Activated T-helper 17 cell treated with anti-CD3 and anti-CD28 coated beads, Interleukin-2, amount 50 U/mL, for 72 hours (primary cell): ENCODE results near the gene C3. TPM values are rescaled to one million over a fixed set of nuclear protein-coding genes. Genes with fewer than 3 reads are reported as not detected.
"Not testable (repeated sequence)": the region's sequence is repeated elsewhere in the genome, so short reads cannot be mapped to it uniquely, and the experiment has no call there.

Experiments used
- ATAC-seq: fragments of 150-1000 bp; cut with Tn5 transposase; replicated peaks from 2 replicates; pipeline ENCODE4 v1.10.0; 2021; ENCODE audit warnings: mild to moderate bottlenecking, moderate library complexity
- H3K27ac Mint-ChIP-seq: one replicate; pipeline ENCODE4 v1.8.0; 2022; ENCODE audit warnings: mixed read lengths
- H3K27me3 Mint-ChIP-seq: one replicate; pipeline ENCODE4 v1.8.0; 2022; ENCODE audit warnings: mixed read lengths
- H3K36me3 Mint-ChIP-seq: one replicate; pipeline ENCODE4 v1.8.0; 2022; ENCODE audit warnings: low read depth, mild to moderate bottlenecking, mixed read lengths
- H3K4me1 Mint-ChIP-seq: one replicate; pipeline ENCODE4 v1.8.0; 2022; ENCODE audit warnings: mixed read lengths
- H3K4me3 Mint-ChIP-seq: one replicate; pipeline ENCODE4 v1.8.0; 2022; ENCODE audit warnings: mild to moderate bottlenecking, mixed read lengths
- H3K9me3 Mint-ChIP-seq: one replicate; pipeline ENCODE4 v1.8.0; 2022; ENCODE audit warnings: mixed read lengths
- total RNA-seq, 2 donors: library from RNA; stranded (reverse); gene quantifications; one replicate each; pipeline ENCODE4 v1.2.3, GENCODE V29; 2022

Gene C3
- total RNA-seq, 2 donors from 2014 or later = 0.99 to 4.3 TPM

DNA sequence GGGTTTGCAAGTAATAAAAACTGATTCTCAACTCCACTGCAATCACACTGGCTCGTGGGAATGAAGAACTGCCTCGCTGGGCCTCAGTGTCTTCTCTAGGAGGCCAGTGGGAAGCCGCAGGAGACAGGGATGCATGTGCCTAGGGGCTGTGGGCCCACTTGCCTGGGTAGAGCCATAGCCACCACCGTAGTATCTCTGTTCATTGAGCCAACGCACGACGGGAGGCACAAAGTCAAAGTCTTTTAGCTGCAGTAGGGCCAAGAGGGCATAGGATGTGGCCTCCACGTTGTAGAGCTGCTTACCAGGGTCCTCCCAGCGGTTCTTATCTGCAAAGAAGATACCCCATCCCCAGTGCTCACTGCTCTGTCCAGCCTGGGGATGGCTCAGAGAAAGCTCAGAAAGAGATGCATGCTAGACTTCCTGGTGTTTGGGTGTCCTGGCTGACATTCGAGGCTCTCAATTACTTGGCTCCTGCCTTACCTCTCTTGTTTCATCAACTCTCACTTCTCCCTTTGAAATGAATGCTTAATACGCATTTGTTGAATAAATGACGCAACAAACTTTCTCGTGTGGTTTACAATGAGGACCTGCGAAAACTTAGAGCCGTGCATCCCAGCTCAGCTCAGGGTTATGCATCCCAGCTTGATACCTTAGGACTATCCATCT, 34.4 kb downstream of the C3 start:
- ATAC-seq = no peak
- Mint-ChIP-seq H3K27me3 (no peaks in the 10 kb centered on the region), H3K36me3 (no peaks in the 10 kb centered on the region), H3K9me3 (no peaks in the 10 kb centered on the region), H3K4me1 (peaks cover 4% of the 10 kb centered on the region), H3K27ac (no peak overlapping the region), H3K4me3 (no peak overlapping the region)

DNA sequence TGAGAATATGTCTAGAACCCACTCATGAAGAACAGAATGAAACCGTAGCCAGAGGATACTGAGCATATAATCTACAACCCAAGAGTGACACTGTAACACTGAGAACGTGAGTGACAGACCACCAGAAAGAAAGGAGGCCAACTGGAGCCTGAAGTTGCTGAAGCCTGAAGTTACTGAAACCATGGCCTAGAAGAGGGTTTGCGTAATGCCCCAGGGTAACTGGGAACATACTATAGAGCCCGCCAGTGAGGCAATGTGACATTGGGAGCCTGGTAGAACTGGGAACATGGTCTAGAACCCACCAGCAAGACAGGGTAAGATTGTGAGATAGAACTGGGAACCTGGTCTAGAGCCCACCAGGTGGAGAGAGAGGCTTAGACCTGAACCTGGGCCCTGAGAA, 35.0 kb downstream of the C3 start:
- Mint-ChIP-seq H3K4me1 (peaks cover 8% of the 10 kb centered on the region), H3K36me3 (no peaks in the 10 kb centered on the region), H3K27ac (no peak overlapping the region), H3K4me3 (no peak overlapping the region), H3K27me3 (no peaks in the 10 kb centered on the region), H3K9me3 (no peaks in the 10 kb centered on the region)
- ATAC-seq = no peak

DNA sequence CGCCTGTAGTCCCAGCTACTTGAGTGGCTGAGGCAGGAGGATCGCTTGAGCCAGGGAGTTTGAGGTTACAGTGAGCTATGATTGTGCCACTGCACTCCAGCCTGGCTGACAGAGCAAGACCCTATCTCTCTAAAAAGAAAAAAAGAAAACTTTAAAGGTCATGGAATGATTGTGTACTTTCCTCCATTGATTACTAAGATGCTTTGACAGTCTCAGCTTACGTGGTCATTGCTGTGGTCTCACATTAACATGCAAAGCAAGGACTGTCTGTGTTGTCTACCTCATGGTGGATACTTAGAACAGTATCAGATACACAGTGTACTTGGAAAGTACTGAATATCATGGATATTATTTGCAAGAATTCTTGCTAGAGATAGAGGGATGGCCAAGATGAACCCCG, 36.5 kb downstream of the C3 start:
- no peaks in the 10 kb centered on the region for H3K27me3 Mint-ChIP-seq
- peaks cover 17% of the 10 kb centered on the region for H3K4me1 Mint-ChIP-seq
- peak overlapping the region; percentile 23 for H3K27ac Mint-ChIP-seq
- ATAC-seq = peak; percentile 53
- no peaks in the 10 kb centered on the region for H3K9me3 Mint-ChIP-seq
- no peak overlapping the region for H3K4me3 Mint-ChIP-seq
- peaks cover under 1% of the 10 kb centered on the region for H3K36me3 Mint-ChIP-seq

DNA sequence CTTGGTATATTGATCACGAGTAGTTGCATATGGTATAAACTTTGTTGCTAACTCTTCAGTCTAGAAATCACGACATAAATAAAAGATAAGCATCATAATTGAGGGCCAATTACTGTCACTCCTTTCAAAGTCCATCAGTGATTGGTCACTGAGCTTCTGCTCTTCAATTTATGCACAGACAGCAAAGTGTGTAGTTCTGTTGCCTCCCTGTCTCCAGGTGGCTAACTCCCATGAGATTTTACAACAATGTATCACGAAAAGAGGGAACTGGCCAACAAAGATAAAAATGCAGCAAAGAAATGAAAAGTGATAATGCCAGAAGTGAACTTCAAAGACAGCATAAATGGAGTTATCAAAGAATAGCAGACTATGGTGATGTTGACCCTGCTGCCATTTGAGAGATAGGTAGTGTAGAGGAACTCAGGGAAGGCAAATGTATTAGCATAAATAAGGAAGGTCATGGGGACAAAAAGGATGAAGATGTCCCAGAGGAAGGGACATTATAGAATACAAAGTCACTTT, 37.8 kb downstream of the C3 start:
- ATAC-seq = no peak
- no peak overlapping the region for H3K27ac Mint-ChIP-seq
- H3K4me1 Mint-ChIP-seq = peaks cover 28% of the 10 kb centered on the region
- H3K27me3 Mint-ChIP-seq = no peaks in the 10 kb centered on the region
- H3K9me3 Mint-ChIP-seq = peaks cover 4% of the 10 kb centered on the region
- H3K4me3 Mint-ChIP-seq = no peak overlapping the region
- H3K36me3 Mint-ChIP-seq = peaks cover 7% of the 10 kb centered on the region

DNA sequence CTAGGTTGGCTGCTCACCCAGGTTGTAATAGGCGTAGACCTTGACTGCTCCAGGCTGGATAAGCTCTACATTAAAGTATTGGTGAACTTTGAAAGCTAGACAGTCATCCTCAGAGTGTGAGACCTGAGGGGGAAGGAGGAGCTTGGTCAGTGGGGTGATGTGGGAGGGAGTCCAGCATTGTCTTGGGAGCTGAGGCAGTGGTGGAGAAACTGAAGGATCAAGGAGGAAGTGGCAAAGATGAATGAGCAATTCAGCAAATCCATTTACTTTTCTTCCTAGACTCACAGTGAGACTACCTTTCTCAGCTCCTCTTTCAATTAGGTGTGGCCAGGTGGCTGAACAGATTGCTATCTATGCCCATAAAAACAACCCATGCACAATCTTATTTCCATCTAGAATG, 40.3 kb downstream of the C3 start:
- ATAC-seq = no peak
- H3K4me1 Mint-ChIP-seq = peaks cover 37% of the 10 kb centered on the region
- H3K27ac Mint-ChIP-seq = peak overlapping the region; percentile 85
- peaks cover 5% of the 10 kb centered on the region for H3K9me3 Mint-ChIP-seq
- peaks cover 7% of the 10 kb centered on the region for H3K36me3 Mint-ChIP-seq
- peak overlapping the region; percentile 25 for H3K4me3 Mint-ChIP-seq
- H3K27me3 Mint-ChIP-seq = no peaks in the 10 kb centered on the region

DNA sequence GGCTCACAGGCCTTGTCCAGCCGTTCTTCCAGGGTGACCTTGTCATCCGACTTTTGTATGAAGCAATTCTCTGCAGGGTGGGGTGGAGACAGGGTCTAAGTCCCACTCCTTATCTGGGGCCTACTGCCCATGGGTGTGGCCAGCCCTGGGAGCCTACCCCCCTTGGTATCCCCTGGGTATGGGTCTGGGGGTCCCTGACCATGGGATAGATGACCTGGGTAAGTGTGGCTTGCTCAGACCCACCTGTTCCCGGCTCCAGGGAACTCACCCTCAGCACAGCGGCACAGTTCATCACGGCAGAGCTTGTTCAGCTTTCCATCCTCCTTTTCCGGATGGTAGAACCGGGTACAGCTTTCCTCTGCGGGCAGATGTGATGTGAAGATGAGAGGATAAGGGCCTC, 41.3 kb downstream of the C3 start:
- Mint-ChIP-seq H3K27ac (peak overlapping the region; percentile 85), H3K36me3 (peaks cover 7% of the 10 kb centered on the region), H3K4me1 (peaks cover 47% of the 10 kb centered on the region), H3K27me3 (no peaks in the 10 kb centered on the region), H3K9me3 (peaks cover 5% of the 10 kb centered on the region), H3K4me3 (peak overlapping the region; percentile 33)
- no peak for ATAC-seq

DNA sequence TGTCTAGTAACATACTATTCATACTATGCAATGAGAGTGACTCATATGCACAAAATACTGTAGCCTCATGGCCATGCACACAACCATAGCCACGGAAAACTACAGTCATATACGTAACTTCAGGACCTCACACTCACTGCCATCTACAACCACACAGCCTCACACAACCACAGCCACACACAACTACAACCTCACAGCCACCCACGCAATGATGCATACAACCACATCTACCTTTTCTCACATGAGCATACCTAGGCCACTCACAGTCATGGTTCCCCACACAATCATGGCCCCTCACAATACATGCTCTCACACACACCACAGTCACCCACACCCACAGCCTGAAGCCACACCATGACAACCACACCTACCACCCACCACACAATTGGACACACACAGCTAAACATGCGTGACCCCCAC, 41.8 kb downstream of the C3 start:
- H3K4me1 Mint-ChIP-seq = peaks cover 49% of the 10 kb centered on the region
- ATAC-seq = peak; percentile 86
- peaks cover 5% of the 10 kb centered on the region for H3K9me3 Mint-ChIP-seq
- peak overlapping the region; percentile 33 for H3K4me3 Mint-ChIP-seq
- peaks cover 7% of the 10 kb centered on the region for H3K36me3 Mint-ChIP-seq
- H3K27me3 Mint-ChIP-seq = no peaks in the 10 kb centered on the region
- H3K27ac Mint-ChIP-seq = peak overlapping the region; percentile 85

DNA sequence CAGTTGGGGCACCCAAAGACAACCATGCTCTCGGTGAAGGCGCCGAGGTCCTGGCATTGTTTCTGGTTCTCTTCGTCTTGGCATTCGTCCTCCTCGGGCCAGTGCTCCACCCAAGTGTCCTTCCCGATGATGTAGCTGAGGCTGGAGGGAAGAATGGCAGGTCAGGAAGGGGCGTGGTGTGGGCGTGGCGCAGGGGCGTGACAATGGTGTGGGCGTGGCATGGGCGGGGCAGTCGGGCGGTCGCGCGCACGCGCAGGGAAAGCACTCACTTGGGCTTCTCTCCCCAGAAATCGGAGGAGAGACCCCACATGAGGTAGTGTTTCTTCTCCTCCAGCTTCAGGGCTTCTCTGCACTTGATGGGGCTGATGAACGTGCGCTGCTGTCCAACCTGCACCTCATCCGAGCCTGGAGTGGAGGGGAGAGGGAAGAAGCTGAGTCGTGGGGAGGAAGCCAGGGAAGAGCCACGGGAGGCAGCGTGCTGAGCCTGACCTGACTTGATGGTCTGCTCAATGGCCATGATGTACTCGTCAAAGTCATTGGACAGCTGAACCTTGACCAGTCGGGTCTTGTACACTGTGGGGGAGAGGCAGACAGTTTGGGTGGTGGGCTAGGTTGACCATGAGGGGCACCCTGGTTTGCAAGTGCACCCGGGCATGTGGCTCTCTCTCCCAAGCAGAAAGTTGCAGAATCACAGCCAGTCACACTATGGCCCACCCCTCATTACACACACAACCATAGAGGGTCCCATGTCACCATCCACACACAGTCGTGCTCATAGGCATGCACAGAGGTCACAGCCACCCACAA, 42.4 kb downstream of the C3 start:
- Mint-ChIP-seq H3K27ac (peak overlapping the region; percentile 85), H3K4me1 (peaks cover 49% of the 10 kb centered on the region), H3K27me3 (no peaks in the 10 kb centered on the region), H3K9me3 (peaks cover 5% of the 10 kb centered on the region), H3K36me3 (peaks cover 7% of the 10 kb centered on the region), H3K4me3 (peak overlapping the region; percentile 33)
- ATAC-seq = no peak

DNA sequence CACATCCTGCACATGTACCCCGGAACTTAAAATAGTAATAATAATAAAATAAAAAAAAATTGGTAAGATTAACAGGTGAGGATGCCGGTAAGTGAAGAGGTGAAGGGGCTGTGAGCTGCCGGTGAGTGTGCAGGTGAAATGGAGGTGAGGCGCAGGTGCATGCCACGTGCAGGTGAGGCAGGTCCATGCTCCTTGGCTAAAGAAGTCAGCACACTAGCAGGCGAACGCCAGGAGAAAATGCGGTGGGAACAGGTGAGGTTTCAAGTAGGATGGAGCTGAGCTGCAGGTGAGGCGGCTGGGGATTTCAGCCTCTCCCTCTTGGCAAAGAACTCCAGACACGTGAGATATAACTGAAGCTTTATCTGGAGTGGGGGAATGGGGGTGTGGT, 43.0 kb downstream of the C3 start:
- no peak for ATAC-seq
- no peaks in the 10 kb centered on the region for H3K27me3 Mint-ChIP-seq
- peak overlapping the region; percentile 33 for H3K4me3 Mint-ChIP-seq
- peaks cover 7% of the 10 kb centered on the region for H3K36me3 Mint-ChIP-seq
- H3K27ac Mint-ChIP-seq = peak overlapping the region; percentile 85
- peaks cover 5% of the 10 kb centered on the region for H3K9me3 Mint-ChIP-seq
- peaks cover 52% of the 10 kb centered on the region for H3K4me1 Mint-ChIP-seq

DNA sequence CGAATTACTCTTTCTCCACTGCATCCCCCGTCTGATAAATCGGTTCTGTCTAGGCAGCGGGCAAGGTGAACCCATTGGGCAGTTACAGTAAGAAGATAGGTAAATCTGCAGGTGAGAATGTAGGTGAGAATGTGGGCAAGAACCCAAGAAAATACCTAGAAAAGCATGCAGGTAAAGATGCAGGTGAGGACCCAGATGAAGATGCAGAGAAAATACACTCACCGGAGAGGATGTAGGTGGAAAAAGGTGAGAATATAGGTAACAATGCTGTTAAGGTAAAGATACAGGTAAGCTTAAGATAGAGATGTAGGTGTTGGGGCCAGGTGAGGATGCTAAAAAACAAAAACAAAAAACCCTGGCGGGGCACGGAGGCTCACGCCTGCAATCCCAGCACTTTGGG, 44.2 kb downstream of the C3 start:
- Mint-ChIP-seq H3K9me3 (peaks cover 5% of the 10 kb centered on the region), H3K4me1 (peaks cover 55% of the 10 kb centered on the region), H3K27ac (peak overlapping the region; percentile 67), H3K36me3 (peaks cover 7% of the 10 kb centered on the region), H3K27me3 (no peaks in the 10 kb centered on the region), H3K4me3 (no peak overlapping the region)
- no peak for ATAC-seq

DNA sequence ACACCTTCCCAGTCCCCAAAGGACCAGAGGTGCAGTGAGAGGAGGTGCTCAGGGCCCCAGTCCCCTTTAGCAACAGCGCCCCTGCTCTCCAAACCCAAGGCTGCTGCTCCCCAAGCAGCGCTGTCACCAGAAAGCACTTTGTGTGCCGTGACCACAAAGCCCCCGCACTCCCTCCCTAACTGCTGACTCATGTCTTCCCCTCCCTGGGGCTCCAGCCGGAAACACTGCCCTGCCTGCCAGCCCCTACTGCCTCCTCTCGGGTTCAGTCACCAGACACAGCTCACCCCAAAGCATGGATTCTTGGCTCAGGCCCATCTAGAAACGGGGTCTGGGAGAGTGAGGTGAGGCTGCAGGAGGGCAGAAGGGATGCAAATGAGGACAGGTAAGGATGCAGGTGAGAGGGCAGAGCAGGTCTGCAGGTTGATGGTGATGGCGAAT, 45.6 kb downstream of the C3 start:
- Mint-ChIP-seq H3K9me3 (peaks cover 5% of the 10 kb centered on the region), H3K4me3 (peak overlapping the region; percentile 59), H3K36me3 (peaks cover 7% of the 10 kb centered on the region), H3K27ac (peak overlapping the region; percentile 67), H3K27me3 (no peaks in the 10 kb centered on the region), H3K4me1 (peaks cover 48% of the 10 kb centered on the region)
- peak; percentile 61 for ATAC-seq

DNA sequence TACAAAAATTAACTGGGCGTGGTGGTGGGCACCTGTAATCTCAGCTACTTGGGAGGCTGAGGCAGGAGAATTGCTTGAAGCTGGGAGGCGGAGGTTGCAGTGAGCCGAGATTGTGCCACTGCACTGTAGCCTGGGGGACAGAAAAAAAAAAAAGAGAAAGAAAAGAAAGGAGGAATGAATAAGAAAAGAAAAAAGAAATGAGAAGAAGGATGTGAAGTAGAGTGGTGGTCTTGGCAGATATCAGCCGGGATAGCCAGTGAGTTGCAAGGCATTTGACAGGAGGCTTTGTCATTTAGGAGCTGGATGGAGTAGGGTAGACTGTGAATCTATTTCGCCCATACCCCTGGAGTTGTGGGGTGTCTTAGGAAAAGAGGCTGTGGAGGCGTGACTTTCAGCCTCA, 46.0 kb downstream of the C3 start:
- not testable (repeated sequence) for ATAC-seq, H3K36me3 Mint-ChIP-seq, H3K9me3 Mint-ChIP-seq, H3K27me3 Mint-ChIP-seq
- Mint-ChIP-seq H3K4me3 (peak overlapping the region; percentile 59), H3K4me1 (peaks cover 44% of the 10 kb centered on the region), H3K27ac (peak overlapping the region; percentile 67)

DNA sequence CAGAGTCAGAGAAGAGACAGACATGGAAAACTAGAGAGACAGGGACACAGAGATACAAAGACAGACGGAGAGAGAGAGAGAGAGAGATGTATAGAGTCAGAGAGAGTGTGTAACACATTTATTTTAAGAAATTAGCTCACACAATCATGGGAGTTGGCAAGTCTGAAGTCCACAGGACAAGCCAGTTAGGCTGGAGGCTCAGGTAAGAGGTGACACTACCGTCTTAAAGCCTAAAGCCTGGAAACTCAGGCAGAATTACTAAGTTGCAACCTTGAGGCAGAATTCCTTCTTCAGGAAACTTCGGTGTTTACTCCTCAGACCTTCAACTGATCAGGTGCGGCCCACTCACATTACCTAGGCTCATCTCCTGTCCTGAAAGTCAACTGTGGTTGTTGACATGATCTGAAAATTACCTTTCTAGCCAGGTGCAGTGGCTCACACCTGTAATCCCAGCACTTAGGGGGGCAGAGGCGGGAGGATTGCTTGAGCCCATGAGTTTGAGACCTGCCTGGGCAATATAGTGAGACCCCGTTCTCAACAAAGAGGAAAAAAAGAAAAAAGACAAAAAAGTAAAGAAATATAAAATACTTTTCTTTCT, 47.7 kb downstream of the C3 start:
- peaks cover 2% of the 10 kb centered on the region for H3K9me3 Mint-ChIP-seq
- ATAC-seq = no peak
- no peaks in the 10 kb centered on the region for H3K36me3 Mint-ChIP-seq
- no peak overlapping the region for H3K27ac Mint-ChIP-seq
- peaks cover 33% of the 10 kb centered on the region for H3K4me1 Mint-ChIP-seq
- H3K4me3 Mint-ChIP-seq = no peak overlapping the region
- no peaks in the 10 kb centered on the region for H3K27me3 Mint-ChIP-seq

DNA sequence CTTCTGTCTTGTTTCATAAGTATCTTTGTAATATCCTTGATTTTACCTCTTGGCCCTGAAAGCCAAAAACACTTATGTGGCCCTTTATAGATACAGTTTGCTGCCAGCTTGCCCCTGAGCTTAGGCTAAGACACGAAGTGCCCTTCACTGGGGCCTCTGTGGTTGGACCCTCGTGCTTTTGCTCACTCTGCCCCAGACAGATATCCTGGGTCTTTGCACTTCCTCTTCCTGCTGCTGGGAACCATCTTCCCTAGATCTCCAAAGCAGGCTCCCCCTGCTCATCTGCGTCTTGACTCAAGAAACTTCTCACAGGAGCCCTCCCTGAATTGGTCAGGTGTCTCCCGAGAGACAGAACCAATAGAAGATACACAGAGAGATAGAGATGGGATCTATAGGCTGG, 48.5 kb downstream of the C3 start:
- Mint-ChIP-seq H3K9me3 (no peaks in the 10 kb centered on the region), H3K27me3 (no peaks in the 10 kb centered on the region), H3K27ac (no peak overlapping the region), H3K4me3 (no peak overlapping the region), H3K36me3 (no peaks in the 10 kb centered on the region), H3K4me1 (peaks cover 34% of the 10 kb centered on the region)
- ATAC-seq = no peak

DNA sequence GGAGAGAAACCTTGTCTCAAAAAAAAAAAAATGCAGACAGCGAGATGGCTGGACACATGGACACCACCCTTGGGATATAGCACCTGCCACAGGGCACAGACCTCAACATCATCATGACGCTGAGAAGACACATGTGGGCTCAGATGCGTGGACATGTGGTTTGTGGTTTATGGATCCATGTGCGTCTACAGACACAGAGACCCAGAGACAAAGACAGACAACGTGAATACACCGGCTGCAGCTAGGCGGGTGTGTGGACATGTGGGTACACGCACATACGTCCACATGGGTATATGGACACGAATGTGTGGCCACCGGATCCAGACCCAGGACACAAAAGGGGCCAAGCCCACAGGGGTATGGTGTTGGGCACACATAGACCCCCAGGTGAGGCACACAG, 51.8 kb downstream of the C3 start:
- no peak for ATAC-seq
- no peaks in the 10 kb centered on the region for H3K36me3 Mint-ChIP-seq
- peak overlapping the region; percentile 98 for H3K27ac Mint-ChIP-seq
- H3K27me3 Mint-ChIP-seq = no peaks in the 10 kb centered on the region
- H3K9me3 Mint-ChIP-seq = no peaks in the 10 kb centered on the region
- H3K4me1 Mint-ChIP-seq = peaks cover 14% of the 10 kb centered on the region
- H3K4me3 Mint-ChIP-seq = no peak overlapping the region
